MM.1S (cell line): ENCODE measurements around the gene NXPH1.

Source experiments
- DNase-seq: peaks from one replicate; pipeline ENCODE4 v3.0.0-alpha.2; 2015
- H2AFZ ChIP-seq: fragments of 300-600 bp; sonication (generic); 2 replicates; pipeline ENCODE4 v1.6.0; 2016; ENCODE audit warnings: antibody characterized with exemption, low read length
- H3F3A ChIP-seq: fragments of 300-600 bp; sonication (generic); 2 replicates; pipeline ENCODE4 v1.6.1; 2016; ENCODE audit warnings: mild to moderate bottlenecking, antibody characterized with exemption, low read length, moderate library complexity, mixed read lengths; ENCODE audit not compliant: insufficient read depth
- H3K27ac ChIP-seq: fragments of 300-600 bp; sonication (generic); 2 replicates; pipeline ENCODE4 v1.5.1; 2016; ENCODE audit warnings: mild to moderate bottlenecking, low read length
- H3K27me3 ChIP-seq: fragments of 300-600 bp; sonication (generic); replicated peaks from 2 replicates; pipeline ENCODE4 v1.6.0; 2016; ENCODE audit warnings: low read length; ENCODE audit not compliant: insufficient read depth
- H3K36me3 ChIP-seq: fragments of 300-600 bp; sonication (generic); replicated peaks from 2 replicates; pipeline ENCODE4 v1.6.1; 2016; ENCODE audit warnings: mild to moderate bottlenecking, low read length, mixed read lengths; ENCODE audit not compliant: insufficient read depth
- H3K4me1 ChIP-seq: fragments of 300-600 bp; sonication (generic); 2 replicates; pipeline ENCODE4 v1.6.1; 2016; ENCODE audit warnings: low read length, mixed read lengths
- H3K4me2 ChIP-seq: fragments of 300-600 bp; sonication (generic); 2 replicates; pipeline ENCODE4 v1.6.0; 2016; ENCODE audit warnings: low read depth, low read length
- H3K4me3 ChIP-seq: fragments of 300-600 bp; sonication (generic); 2 replicates; pipeline ENCODE4 v1.5.1; 2016; ENCODE audit warnings: low read length, mixed read lengths
- H3K79me2 ChIP-seq: fragments of 300-600 bp; sonication (generic); 2 replicates; pipeline ENCODE4 v1.6.1; 2016; ENCODE audit warnings: mixed run types, low read length, mixed read lengths
- H3K9ac ChIP-seq: fragments of 300-600 bp; sonication (generic); 2 replicates; pipeline ENCODE4 v1.6.1; 2016; ENCODE audit warnings: low read length, mixed read lengths
- H3K9me2 ChIP-seq: fragments of 300-600 bp; sonication (generic); replicated peaks from 2 replicates; pipeline ENCODE4 v1.6.1; 2016; ENCODE audit warnings: mild to moderate bottlenecking, low read length, mixed read lengths; ENCODE audit not compliant: insufficient read depth
- H3K9me3 ChIP-seq: fragments of 300-600 bp; sonication (generic); replicated peaks from 2 replicates; pipeline ENCODE4 v1.6.1; 2016; ENCODE audit warnings: mild to moderate bottlenecking, low read length, mixed read lengths; ENCODE audit not compliant: insufficient read depth
- H4K20me1 ChIP-seq: fragments of 300-600 bp; sonication (generic); 2 replicates; pipeline ENCODE4 v1.6.1; 2016; ENCODE audit warnings: mild to moderate bottlenecking, low read length, moderate library complexity, mixed read lengths; ENCODE audit not compliant: insufficient read depth
- EZH2 ChIP-seq: fragments of 300-600 bp; sonication (generic); optimal IDR thresholded peaks from 2 replicates; pipeline ENCODE3; 2017; ENCODE audit warnings: low read depth, mild to moderate bottlenecking, antibody characterized with exemption, low read length, mixed read lengths
- EZH2phosphoT487 ChIP-seq: fragments of 300-600 bp; sonication (generic); IDR thresholded peaks from 2 replicates; pipeline ENCODE4 v1.6.1; 2018; ENCODE audit warnings: antibody characterized with exemption, low read length
- TF ChIP-seq, protein P1 (sequence below): fragments of 300-600 bp; sonication (generic); IDR thresholded peaks from 2 replicates; pipeline ENCODE4 v1.5.1; 2016; ENCODE audit warnings: antibody characterized with exemption, low read length, mixed read lengths

Gene NXPH1

GRCh38 chr7:8590225-8590624 lies 156.8 kb downstream of the NXPH1 start:
- Histone ChIP-seq H3K9me2 (no peaks in the 10 kb centered on the region), H3K9me3 (no peaks in the 10 kb centered on the region), H3K36me3 (no peaks in the 10 kb centered on the region), H3K9ac (no peak overlapping the region), H3K4me1 (peaks cover 24% of the 10 kb centered on the region), H3F3A (no peaks in the 10 kb centered on the region), H4K20me1 (no peaks in the 10 kb centered on the region), H3K4me2 (no peak overlapping the region), H3K4me3 (no peak overlapping the region), H2AFZ (no peak overlapping the region), H3K79me2 (no peaks in the 10 kb centered on the region), H3K27ac (no peak overlapping the region), H3K27me3 (no peaks in the 10 kb centered on the region)
- no peak for DNase-seq
- TF ChIP-seq EZH2 (no peak), EZH2phosphoT487 (no peak)
- TF ChIP-seq, protein P1, sequence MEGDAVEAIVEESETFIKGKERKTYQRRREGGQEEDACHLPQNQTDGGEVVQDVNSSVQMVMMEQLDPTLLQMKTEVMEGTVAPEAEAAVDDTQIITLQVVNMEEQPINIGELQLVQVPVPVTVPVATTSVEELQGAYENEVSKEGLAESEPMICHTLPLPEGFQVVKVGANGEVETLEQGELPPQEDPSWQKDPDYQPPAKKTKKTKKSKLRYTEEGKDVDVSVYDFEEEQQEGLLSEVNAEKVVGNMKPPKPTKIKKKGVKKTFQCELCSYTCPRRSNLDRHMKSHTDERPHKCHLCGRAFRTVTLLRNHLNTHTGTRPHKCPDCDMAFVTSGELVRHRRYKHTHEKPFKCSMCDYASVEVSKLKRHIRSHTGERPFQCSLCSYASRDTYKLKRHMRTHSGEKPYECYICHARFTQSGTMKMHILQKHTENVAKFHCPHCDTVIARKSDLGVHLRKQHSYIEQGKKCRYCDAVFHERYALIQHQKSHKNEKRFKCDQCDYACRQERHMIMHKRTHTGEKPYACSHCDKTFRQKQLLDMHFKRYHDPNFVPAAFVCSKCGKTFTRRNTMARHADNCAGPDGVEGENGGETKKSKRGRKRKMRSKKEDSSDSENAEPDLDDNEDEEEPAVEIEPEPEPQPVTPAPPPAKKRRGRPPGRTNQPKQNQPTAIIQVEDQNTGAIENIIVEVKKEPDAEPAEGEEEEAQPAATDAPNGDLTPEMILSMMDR, result no peak

- Histone ChIP-seq H3K9ac (no peak overlapping the region), H3K27me3 (no peaks in the 10 kb centered on the region), H3K4me3 (no peak overlapping the region), H3K9me3 (no peaks in the 10 kb centered on the region), H3K36me3 (no peaks in the 10 kb centered on the region), H3K9me2 (no peaks in the 10 kb centered on the region), H3K27ac (no peak overlapping the region), H3K4me2 (no peak overlapping the region), H3K79me2 (no peaks in the 10 kb centered on the region), H3K4me1 (peaks cover 24% of the 10 kb centered on the region), H3F3A (no peaks in the 10 kb centered on the region), H2AFZ (no peak overlapping the region), H4K20me1 (no peaks in the 10 kb centered on the region)
- TF ChIP-seq, protein P1, result no peak
- TF ChIP-seq EZH2 (no peak), EZH2phosphoT487 (no peak)
- no peak for DNase-seq
These were observed 157.4 kb downstream of the NXPH1 start for GRCh38 chr7:8590791-8591190.

DNA sequence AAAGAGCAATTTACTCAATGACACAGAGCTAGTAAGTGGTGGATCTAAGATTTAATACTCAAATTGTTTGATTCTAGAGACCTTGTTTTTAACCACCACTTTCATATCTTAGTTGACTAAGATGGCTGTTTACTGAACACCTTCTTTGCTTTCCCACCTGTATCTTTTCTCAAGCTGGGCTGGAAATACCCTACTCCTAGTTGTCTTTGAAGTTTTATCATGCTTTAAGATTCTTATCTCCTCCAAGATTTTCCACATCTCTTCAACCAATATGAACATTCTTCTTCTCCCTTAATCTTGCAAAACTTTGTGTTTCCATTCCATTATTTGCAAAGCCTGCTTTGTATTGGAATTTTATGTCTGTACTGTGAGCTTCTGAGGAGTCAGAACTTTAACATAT lies 157.9 kb downstream of the NXPH1 start:
- H3K36me3 ChIP-seq, result no peaks in the 10 kb centered on the region
- H3K9me2 ChIP-seq, result no peaks in the 10 kb centered on the region
- TF ChIP-seq EZH2 (no peak), EZH2phosphoT487 (no peak)
- TF ChIP-seq, protein P1, result no peak
- no peak overlapping the region for H3K4me3 ChIP-seq
- no peaks in the 10 kb centered on the region for H3K9me3 ChIP-seq
- peak; percentile 25 for DNase-seq
- H4K20me1 ChIP-seq, result no peaks in the 10 kb centered on the region
- no peaks in the 10 kb centered on the region for H3K27me3 ChIP-seq
- peaks cover 24% of the 10 kb centered on the region for H3K4me1 ChIP-seq
- no peak overlapping the region for H3K9ac ChIP-seq
- H3K79me2 ChIP-seq, result no peaks in the 10 kb centered on the region
- peak overlapping the region; percentile 4; the same call in 1 of the 2 replicates for H3K27ac ChIP-seq
- no peak overlapping the region for H2AFZ ChIP-seq
- no peaks in the 10 kb centered on the region for H3F3A ChIP-seq
- H3K4me2 ChIP-seq, result no peak overlapping the region
